Calu3 (cell line): ENCODE results near the gene KCND2. TPM values are rescaled to one million over a fixed set of nuclear protein-coding genes. Genes with fewer than 3 reads are reported as not detected.

Experiments used
- BruUV-seq: library from RNA; stranded (reverse); fragments of 400-500 nt; replicated peaks from 2 replicates; lab custom pipeline; 2021; lab: Mats Ljungman, UMichigan
- CTCF ChIA-PET: fragments of 300-600 bp; sonication (Branson Sonifier 250); formaldehyde crosslinking; loops from one replicate; lab custom pipeline; 2022; ENCODE audit warnings: antibody characterized with exemption; lab: Charles Lee
- DNase-seq: peaks from one replicate; pipeline ENCODE4 v3.0.0; 2022
- H3K27ac Mint-ChIP-seq: one replicate; pipeline ENCODE4 v1.8.0; 2022; ENCODE audit warnings: mixed read lengths; ENCODE audit not compliant: unreplicated experiment
- H3K27me3 Mint-ChIP-seq: one replicate; pipeline ENCODE4 v1.8.0; 2022; ENCODE audit warnings: mixed read lengths; ENCODE audit not compliant: unreplicated experiment
- H3K36me3 Mint-ChIP-seq: one replicate; pipeline ENCODE4 v1.8.0; 2022; ENCODE audit warnings: mild to moderate bottlenecking, moderate library complexity, mixed read lengths; ENCODE audit not compliant: insufficient read depth, unreplicated experiment
- H3K4me1 Mint-ChIP-seq: one replicate; pipeline ENCODE4 v1.8.0; 2022; ENCODE audit warnings: mild to moderate bottlenecking, low read depth, mixed read lengths; ENCODE audit not compliant: unreplicated experiment
- H3K4me3 Mint-ChIP-seq: one replicate; pipeline ENCODE4 v1.8.0; 2022; ENCODE audit warnings: mild to moderate bottlenecking, low read depth, moderate library complexity, mixed read lengths; ENCODE audit not compliant: unreplicated experiment
- H3K9me3 Mint-ChIP-seq: one replicate; pipeline ENCODE4 v1.8.0; 2022; ENCODE audit warnings: low read depth, mixed read lengths; ENCODE audit not compliant: unreplicated experiment
- CTCF ChIP-seq: fragments of 200-600 bp; IDR thresholded peaks from one replicate; pipeline ENCODE4 v1.8.0; 2022; ENCODE audit warnings: antibody characterized with exemption; ENCODE audit not compliant: unreplicated experiment
- intact Hi-C: fragments of 100-400 bp; cut with micrococcal nuclease; formaldehyde crosslinking; loops from one replicate; pipeline ENCODE4 v1.10.0; 2022; ENCODE audit not compliant: unreplicated experiment
- total RNA-seq: library from RNA; stranded (reverse); gene quantifications from 2 replicates; pipeline ENCODE4 v1.2.3, GENCODE V29; 2022

KCND2 gene
- total RNA-seq, 1 experiment from 2014 or later: 1.2 TPM

- no peak for DNase-seq
- TF ChIP-seq CTCF: no peak
- Mint-ChIP-seq H3K27me3 (no peaks in the 10 kb centered on the region), H3K27ac (no peak overlapping the region), H3K9me3 (no peaks in the 10 kb centered on the region), H3K36me3 (no peaks in the 10 kb centered on the region), H3K4me3 (no peak overlapping the region), H3K4me1 (no peaks in the 10 kb centered on the region)
- CTCF ChIA-PET: interaction anchor here (0.7 kb wide), 1 partner anchor 29 kb away, joined by 3 read pairs; no protein-coding TSS in a partner anchor
- intact Hi-C loops: no loop called here
- BruUV-seq: no TSS peak
Measured at GRCh38 chr7:120662291-120662690, 389.3 kb downstream of the KCND2 start.

- H3K36me3 Mint-ChIP-seq: no peaks in the 10 kb centered on the region
- intact Hi-C loops: no loop called here
Measured at GRCh38 chr7:120665068-120665467, 392.1 kb downstream of the KCND2 start.

GRCh38 chr7:120675076-120675475, 402.1 kb downstream of the KCND2 start:
- Mint-ChIP-seq H3K4me1 (no peaks in the 10 kb centered on the region), H3K27ac (no peak overlapping the region), H3K9me3 (no peaks in the 10 kb centered on the region), H3K4me3 (no peak overlapping the region), H3K27me3 (no peaks in the 10 kb centered on the region), H3K36me3 (no peaks in the 10 kb centered on the region)
- no TSS peak for BruUV-seq
- CTCF ChIA-PET: interaction anchor here (0.6 to 0.7 kb wide), 2 partner anchors 29 to 922 kb away, joined by 3 read pairs; no protein-coding TSS in a partner anchor
- no peak for TF ChIP-seq CTCF
- DNase-seq: no peak
- intact Hi-C loops: no loop called here

More at GRCh38 chr7:120665068-120665467, 392.1 kb downstream of the KCND2 start:
- H3K27ac Mint-ChIP-seq: no peak overlapping the region
- H3K4me3 Mint-ChIP-seq: no peak overlapping the region
- H3K9me3 Mint-ChIP-seq: no peaks in the 10 kb centered on the region
- no peak for TF ChIP-seq CTCF
- no peaks in the 10 kb centered on the region for H3K4me1 Mint-ChIP-seq
- CTCF ChIA-PET: no interaction called here
- no TSS peak for BruUV-seq
- H3K27me3 Mint-ChIP-seq: no peaks in the 10 kb centered on the region
- no peak for DNase-seq

GRCh38 chr7:120677535-120677934, 404.6 kb downstream of the KCND2 start:
- no TSS peak for BruUV-seq
- DNase-seq: no peak

More at GRCh38 chr7:120677535-120677934, 404.6 kb downstream of the KCND2 start:
- no peaks in the 10 kb centered on the region for H3K27me3 Mint-ChIP-seq
- H3K4me1 Mint-ChIP-seq: no peaks in the 10 kb centered on the region
- no peaks in the 10 kb centered on the region for H3K9me3 Mint-ChIP-seq
- no peak overlapping the region for H3K27ac Mint-ChIP-seq
- intact Hi-C loops: no loop called here
- CTCF ChIA-PET: no interaction called here
- no peak overlapping the region for H3K4me3 Mint-ChIP-seq
- no peaks in the 10 kb centered on the region for H3K36me3 Mint-ChIP-seq
- TF ChIP-seq CTCF: no peak
